ENCODE results near the gene SOX12. TPM values are rescaled to one million over a fixed set of nuclear protein-coding genes. Genes with fewer than 3 reads are reported as not detected.

Gene SOX12
- polyA plus RNA-seq, 1 donor (not counting 4 experiments of a cell fraction or from before 2014, with no cell fraction given) = 1.9 TPM

DNA sequence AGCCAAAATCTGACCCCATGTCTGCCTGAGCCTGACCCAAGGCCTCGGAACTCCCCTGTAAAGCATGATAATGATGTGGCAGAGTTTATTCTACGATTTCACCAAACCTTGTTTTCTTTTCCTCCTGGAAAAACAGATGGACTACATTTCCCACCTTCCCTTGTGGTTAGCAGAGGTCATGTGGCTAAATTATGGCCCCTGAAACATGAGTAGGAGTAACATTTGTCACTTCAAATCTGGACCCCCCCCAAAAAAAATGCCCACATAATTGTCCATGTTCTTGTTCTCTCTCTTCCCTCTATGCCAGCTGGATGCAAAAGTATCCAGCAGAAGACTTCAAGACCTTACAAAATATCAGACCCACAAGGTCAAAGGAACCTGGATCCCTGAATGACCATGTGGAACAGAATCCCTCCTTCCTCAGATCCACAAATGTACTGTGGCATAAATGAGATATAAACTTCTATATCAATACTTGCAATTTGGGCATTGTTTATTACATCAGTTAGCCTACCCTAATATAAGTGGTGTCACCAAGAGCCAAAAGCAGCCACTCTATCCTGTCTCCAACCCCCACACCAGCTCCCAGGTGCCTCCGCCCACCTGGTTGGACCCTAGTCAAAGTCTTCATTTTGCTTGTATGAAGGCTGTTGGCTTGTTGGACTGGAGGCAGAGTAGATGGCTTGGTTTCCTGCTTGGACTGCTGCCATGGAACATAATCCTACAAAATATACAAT is 36.2 kb upstream of the SOX12 start:
- H3K4me1 ChIP-seq (ENCODE audit: control insufficient read depth, extremely low read depth, insufficient read depth, low read length) = peaks cover 6% of the 10 kb centered on the region
- no peaks in the 10 kb centered on the region for H4K20me1 ChIP-seq (ENCODE audit: control insufficient read depth, extremely low read depth, insufficient read depth, low read length)
- H3K9ac ChIP-seq (ENCODE audit: control insufficient read depth, extremely low read depth, insufficient read depth, low read length) = no peak overlapping the region
- no peak overlapping the region for H2AFZ ChIP-seq (ENCODE audit: control insufficient read depth, low read length)
- H3K9me3 ChIP-seq (ENCODE audit: control insufficient read depth, low read depth, low read length) = no peaks in the 10 kb centered on the region
- FAIRE-seq = no peak
- dilution Hi-C loops (cut with MboI; ENCODE audit: extremely low pct_ligation_motif_present, low sequenced_read_pairs) = no loop called here
- no peak overlapping the region for H3K4me2 ChIP-seq (ENCODE audit: control insufficient read depth, extremely low read depth, insufficient read depth, low read depth, low read length)
- H3K36me3 ChIP-seq (ENCODE audit: control insufficient read depth in 2 of 2, extremely low read depth in 1 of 2, insufficient read depth in 2 of 2, low read length in 2 of 2) = no peaks in the 10 kb centered on the region
- TF ChIP-seq, protein P1, sequence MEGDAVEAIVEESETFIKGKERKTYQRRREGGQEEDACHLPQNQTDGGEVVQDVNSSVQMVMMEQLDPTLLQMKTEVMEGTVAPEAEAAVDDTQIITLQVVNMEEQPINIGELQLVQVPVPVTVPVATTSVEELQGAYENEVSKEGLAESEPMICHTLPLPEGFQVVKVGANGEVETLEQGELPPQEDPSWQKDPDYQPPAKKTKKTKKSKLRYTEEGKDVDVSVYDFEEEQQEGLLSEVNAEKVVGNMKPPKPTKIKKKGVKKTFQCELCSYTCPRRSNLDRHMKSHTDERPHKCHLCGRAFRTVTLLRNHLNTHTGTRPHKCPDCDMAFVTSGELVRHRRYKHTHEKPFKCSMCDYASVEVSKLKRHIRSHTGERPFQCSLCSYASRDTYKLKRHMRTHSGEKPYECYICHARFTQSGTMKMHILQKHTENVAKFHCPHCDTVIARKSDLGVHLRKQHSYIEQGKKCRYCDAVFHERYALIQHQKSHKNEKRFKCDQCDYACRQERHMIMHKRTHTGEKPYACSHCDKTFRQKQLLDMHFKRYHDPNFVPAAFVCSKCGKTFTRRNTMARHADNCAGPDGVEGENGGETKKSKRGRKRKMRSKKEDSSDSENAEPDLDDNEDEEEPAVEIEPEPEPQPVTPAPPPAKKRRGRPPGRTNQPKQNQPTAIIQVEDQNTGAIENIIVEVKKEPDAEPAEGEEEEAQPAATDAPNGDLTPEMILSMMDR (optimal IDR thresholded peaks at IDR 0.05 in 1 of 3, IDR thresholded peaks at IDR 0.05 in 1 of 3, conservative IDR thresholded peaks at IDR 0.05 in 1 of 3; ENCODE audit: extremely low read depth in 1 of 3, insufficient read depth in 2 of 3, low read length in 3 of 3) = no peak
- no peak for TF ChIP-seq EZH2 (IDR thresholded peaks at IDR 0.05; ENCODE audit: low read length)
- no peak for DNase-seq (ENCODE audit: low read depth, low spot score)
- H3K9me1 ChIP-seq (ENCODE audit: control insufficient read depth, extremely low read depth, insufficient read depth, low read length) = no peaks in the 10 kb centered on the region
- no peak overlapping the region for H3K4me3 ChIP-seq (ENCODE audit: control insufficient read depth in 2 of 3, extremely low read depth in 1 of 3, insufficient read depth in 2 of 3, low read depth in 1 of 3, low read length in 3 of 3)
- H3K27me3 ChIP-seq (ENCODE audit: control insufficient read depth, extremely low read depth, insufficient read depth, low read length) = no peaks in the 10 kb centered on the region
- H3K27ac ChIP-seq (ENCODE audit: control insufficient read depth, insufficient read depth, low read length) = no peak overlapping the region
- H3K79me2 ChIP-seq (ENCODE audit: control insufficient read depth, insufficient read depth, low read length) = no peaks in the 10 kb centered on the region

DNA sequence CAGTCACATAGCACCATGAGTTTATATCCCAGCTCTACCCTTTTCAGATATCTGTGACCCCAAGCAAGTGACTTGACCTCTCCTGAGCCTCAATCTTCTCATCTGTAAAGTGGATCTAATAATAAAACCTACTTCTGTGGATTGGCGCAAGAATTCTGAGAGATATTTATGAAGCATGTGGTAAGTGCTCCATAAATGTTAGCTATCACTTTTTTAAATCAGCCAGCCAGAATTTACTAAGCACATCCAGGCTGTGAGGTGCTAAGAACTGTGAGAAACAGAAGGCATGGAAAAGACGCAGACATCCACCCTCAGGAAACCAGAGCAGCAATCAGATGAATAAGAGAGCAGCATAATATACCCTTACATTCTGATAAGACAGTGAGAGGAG is 35.7 kb upstream of the SOX12 start:
- FAIRE-seq (no peak), DNase-seq (ENCODE audit: low read depth, low spot score) (no peak)
- H4K20me1 ChIP-seq (ENCODE audit: control insufficient read depth, extremely low read depth, insufficient read depth, low read length) = no peaks in the 10 kb centered on the region
- H3K27ac ChIP-seq (ENCODE audit: control insufficient read depth, insufficient read depth, low read length) = peak overlapping the region; percentile 78
- H2AFZ ChIP-seq (ENCODE audit: control insufficient read depth, low read length) = peak overlapping the region; percentile 96
- peak overlapping the region; percentile 87 for H3K4me2 ChIP-seq (ENCODE audit: control insufficient read depth, extremely low read depth, insufficient read depth, low read depth, low read length)
- peaks cover 6% of the 10 kb centered on the region for H3K4me1 ChIP-seq (ENCODE audit: control insufficient read depth, extremely low read depth, insufficient read depth, low read length)
- no peaks in the 10 kb centered on the region for H3K36me3 ChIP-seq (ENCODE audit: control insufficient read depth in 2 of 2, extremely low read depth in 1 of 2, insufficient read depth in 2 of 2, low read length in 2 of 2)
- no peaks in the 10 kb centered on the region for H3K27me3 ChIP-seq (ENCODE audit: control insufficient read depth, extremely low read depth, insufficient read depth, low read length)
- no peak for TF ChIP-seq EZH2 (IDR thresholded peaks at IDR 0.05; ENCODE audit: low read length)
- TF ChIP-seq, protein P1 (optimal IDR thresholded peaks at IDR 0.05 in 1 of 3, IDR thresholded peaks at IDR 0.05 in 1 of 3, conservative IDR thresholded peaks at IDR 0.05 in 1 of 3; ENCODE audit: extremely low read depth in 1 of 3, insufficient read depth in 2 of 3, low read length in 3 of 3) = no peak
- H3K9me3 ChIP-seq (ENCODE audit: control insufficient read depth, low read depth, low read length) = no peaks in the 10 kb centered on the region
- peak overlapping the region; percentile 68 to 84 (median 76) for H3K4me3 ChIP-seq (ENCODE audit: control insufficient read depth in 2 of 3, extremely low read depth in 1 of 3, insufficient read depth in 2 of 3, low read depth in 1 of 3, low read length in 3 of 3)
- H3K9me1 ChIP-seq (ENCODE audit: control insufficient read depth, extremely low read depth, insufficient read depth, low read length) = no peaks in the 10 kb centered on the region
- dilution Hi-C loops (cut with MboI; ENCODE audit: extremely low pct_ligation_motif_present, low sequenced_read_pairs) = no loop called here
- no peaks in the 10 kb centered on the region for H3K79me2 ChIP-seq (ENCODE audit: control insufficient read depth, insufficient read depth, low read length)
- peak overlapping the region; percentile 79 for H3K9ac ChIP-seq (ENCODE audit: control insufficient read depth, extremely low read depth, insufficient read depth, low read length)
